GM18499 (cell line): Measurements from ENCODE around the gene IGF1R.

Source experiments
- ATAC-seq: cut with Tn5 transposase; IDR thresholded peaks from one replicate; pipeline ENCODE4 v1.9.1; 2021; ENCODE audit warnings: moderate number of reproducible peaks; ENCODE audit not compliant: insufficient read depth, unreplicated experiment

The IGF1R gene

DNA sequence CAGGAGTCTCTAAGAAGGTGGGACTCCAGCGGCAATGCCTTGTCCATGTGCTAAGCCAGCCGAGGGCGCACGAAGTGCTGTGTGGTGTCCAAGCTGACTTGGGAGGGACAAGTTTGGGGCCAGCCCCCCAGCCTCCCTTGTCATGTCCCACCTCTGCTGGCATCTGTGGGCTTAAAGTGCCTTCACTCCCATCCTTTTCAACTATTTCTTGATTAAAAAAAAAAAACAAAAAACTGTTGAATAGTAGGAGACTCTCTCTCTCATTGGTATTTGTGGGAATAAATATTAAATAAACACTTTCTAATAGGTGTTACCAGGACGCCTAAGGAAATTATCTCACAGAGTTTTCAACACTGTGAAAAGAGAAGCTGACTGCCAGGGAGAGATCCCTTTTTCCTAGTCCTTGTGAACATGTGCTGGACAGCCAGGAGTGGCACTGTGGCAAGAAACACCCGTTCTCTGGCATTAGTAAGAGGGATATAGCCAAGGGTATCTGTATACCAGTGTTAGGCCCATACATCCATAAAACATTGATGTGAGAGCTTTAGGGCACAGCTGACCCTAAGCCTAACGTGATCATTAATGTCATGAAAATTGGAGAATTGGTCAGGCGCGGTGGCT, 158.0 kb downstream of the IGF1R start:
- no peak for ATAC-seq

DNA sequence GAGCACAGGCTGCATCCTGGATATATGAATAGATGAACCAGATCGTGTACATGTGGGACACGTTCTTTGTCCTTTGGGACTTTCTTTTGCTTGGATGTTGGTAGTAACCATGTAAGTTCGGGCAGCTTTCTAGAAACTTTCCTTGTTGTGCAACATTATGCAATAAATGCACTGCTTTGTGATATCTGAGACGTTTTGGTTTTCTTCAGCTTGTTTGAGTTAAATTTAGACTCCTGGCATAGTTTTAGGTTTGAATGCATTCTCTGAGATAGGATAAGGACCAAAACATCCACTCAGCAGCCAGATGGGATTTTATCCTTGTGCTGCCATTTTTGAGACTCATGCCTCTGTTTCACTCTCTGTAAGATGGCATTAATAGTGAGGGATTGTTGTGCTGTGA, 158.9 kb downstream of the IGF1R start:
- ATAC-seq: no peak

DNA sequence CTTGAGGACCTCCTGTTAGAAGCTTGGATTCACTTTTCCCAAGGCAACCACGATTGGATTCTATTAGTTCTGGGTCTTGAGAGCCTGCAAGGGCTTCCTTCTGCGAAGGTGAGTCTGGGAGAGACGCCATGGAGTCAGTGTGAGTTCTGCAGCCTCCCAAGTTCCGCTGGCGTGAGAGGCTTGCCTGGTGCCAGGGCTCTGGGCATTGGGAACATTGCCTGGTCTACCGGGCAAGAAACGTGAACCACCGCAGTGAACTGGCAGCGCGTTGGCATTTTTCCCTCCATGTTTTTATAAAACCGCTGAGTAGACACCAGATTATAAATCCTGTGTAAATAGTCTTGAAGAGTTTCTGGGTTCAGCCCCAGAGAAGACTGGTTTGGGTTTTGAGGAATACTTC, 160.9 kb downstream of the IGF1R start:
- ATAC-seq: no peak

DNA sequence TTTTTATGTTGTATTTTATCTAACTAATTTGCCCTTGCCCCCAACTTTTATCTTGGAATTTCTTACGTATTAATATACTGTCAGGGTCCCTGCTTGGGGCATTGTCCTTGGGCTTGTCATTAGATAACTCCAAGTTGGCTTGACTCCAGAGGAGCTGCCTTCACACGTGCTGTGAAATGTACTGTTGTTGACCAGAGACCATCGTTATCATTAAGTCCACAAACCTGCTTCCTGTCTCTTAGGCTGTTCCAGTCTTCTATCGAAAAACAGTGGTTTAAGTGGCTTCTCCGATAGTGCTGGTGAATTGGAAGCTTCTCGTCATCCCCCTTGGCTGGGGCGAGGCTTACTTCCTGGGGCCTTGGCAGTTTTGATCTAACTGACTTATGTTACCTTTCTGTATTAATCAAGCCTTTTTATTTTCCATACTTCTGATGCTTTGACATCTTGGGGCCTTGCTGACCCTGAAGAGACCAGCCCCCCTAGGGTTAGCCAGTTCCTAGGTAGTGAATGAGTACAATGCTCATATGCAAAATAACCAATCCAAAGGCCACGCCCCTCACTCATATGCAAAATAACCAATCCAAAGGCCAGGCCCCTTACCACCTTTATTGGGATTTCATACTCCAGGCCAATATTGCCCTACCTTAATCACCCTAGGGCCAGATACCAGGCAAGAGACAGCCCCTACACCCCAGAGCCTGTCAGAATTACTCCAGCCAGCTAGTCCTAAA, 164.5 kb downstream of the IGF1R start:
- ATAC-seq: no peak

DNA sequence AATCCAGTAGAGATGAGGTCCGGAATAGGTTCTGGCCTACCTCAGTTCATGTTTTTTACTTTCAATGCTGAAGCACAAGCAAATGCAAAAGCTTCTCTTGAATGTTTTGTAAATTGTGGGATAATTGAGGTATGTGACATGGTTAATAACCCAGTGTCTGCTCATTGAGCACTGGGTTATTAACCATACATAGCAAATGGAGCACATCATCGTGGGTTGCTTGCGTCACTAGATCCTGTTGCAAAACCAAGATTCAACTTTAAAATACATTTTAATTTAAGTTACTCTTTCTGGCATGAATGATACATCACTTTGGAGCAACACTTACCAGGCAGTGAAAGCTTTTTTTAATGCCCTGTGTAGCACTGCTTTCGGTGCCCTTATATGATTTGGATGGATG, 165.6 kb downstream of the IGF1R start:
- ATAC-seq: no peak

DNA sequence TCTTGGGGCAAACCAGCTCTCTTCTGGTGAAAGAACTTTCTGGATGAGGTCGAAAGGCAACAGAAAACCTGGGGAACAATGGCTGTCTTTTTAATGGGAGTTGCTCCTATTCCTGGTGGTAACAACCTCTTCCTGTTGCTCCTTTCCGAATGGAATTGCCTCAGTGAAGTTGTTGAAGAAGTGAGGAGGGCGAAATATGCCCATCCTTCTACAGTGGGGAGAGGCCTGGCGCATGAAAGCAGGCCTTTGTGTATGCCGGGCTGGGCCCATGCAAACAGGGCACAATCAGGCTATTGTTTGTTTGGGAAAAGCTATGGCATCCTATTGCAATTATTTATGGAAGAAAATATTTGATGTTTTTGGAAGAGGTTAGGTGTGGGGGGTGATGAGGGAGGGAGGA, 166.9 kb downstream of the IGF1R start:
- no peak for ATAC-seq

DNA sequence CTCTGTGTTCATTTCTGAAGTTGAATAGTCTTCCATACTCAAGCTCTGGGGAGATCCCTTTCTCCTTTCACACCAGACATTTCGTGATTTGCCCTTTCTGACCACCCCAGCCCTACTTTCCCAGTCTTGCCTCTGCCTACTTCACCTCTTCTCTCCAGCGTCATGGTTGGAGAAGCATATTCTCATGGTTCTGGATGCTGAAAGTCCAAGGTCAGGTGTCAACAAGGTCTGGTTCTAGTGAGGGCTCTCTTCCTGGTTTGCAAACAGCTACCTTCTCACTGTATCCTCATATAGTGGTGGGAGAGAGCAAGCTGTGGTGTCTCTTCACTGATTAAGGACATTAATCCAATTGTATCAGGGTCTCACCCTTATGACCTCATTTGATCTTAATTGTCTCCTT, 169.4 kb downstream of the IGF1R start:
- no peak for ATAC-seq

DNA sequence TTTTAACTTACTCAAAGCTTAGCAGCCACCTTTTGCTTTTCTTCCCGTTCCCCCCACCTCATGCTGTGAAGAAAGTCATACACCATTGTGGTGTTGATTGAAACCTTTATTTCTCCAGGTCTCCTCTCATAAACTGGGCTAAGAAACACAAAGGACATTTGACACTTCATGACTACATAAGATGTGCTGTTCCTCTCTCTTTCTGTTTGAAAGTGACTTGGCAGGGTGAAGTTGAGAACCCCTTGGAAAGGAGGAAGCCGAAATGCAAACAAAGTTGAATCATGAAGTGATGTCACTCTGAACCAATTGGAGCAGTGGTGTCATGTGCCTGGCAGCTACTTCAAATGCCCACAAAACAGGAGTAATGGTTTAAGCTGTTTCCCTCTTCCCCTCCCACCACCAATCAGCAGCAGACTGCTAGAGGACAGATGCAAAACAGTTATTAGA, 174.7 kb downstream of the IGF1R start:
- no peak for ATAC-seq

DNA sequence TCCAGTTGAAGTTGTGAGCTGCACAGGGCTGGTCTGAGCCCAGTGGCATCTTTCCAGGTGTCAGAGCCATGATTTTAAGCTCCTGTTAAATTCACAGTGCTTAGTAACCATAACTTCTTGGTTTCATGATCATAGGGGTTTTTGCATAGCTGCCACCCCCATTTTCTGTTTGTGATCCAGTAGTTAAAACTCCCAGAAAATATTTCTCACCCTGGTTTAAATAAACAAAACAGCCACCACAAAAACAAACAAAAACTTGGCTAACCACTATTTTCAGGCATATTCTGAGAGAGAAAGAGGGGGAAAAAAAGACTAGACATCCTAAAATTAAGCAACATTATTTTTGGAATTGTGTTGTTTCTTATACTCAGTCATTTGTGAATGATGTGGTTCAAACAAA, 175.3 kb downstream of the IGF1R start:
- ATAC-seq: no peak

DNA sequence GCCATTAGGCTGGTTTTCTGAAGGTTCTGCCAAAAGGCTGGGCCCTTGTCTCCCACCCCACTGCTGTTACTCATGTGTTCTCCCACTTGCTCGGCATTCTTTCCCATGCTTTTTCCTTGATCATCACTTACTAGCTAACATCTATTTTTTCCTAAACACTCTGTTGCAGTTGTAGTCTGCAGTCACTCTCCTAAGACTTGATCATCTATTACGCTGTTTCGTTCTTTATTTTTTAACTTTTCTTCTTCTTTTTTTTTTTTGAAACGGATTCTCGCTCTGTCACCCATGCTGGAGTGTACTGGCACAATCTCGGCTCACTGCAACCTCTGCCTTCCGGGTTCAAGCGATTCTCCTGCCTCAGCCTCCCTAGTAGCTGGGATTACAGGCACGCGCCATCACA, 176.3 kb downstream of the IGF1R start:
- ATAC-seq: no peak

DNA sequence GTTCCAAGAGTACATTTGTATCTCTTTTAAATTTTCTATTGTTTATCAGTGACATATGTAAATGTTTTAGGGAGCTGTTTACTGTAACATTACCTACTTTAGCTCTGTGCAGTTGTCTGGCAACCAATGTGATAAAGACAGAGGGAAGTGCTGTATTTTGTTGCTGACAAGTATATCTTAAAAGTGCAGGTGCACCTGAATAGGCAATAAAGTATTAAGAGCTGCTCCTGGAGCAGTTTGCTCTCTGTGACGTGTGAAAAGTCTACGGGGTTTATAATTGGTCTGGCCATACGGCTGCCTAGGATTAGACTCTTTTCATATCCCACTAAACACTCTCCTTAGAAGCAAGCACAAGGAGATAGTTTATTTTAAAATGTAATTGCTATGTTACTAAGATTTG, 178.3 kb downstream of the IGF1R start:
- no peak for ATAC-seq

DNA sequence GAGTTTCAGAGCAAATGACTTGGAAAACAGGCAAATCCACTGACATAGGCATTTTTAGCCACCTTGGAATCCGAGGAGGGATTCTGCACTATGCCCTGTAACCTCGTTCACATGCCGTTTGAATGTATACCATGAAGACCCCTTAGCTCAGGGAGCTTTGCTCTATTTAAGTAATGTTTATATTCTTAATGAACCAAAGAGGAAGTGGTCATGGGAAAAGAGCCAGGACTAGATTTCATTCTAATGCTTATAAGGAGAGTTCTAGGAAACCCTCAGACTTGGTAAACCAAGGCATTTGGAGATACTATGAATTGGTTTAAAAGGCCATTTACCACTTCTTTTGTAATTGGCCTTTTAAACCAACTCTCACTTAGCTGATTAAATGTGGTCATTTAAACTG, 178.9 kb downstream of the IGF1R start:
- no peak for ATAC-seq

DNA sequence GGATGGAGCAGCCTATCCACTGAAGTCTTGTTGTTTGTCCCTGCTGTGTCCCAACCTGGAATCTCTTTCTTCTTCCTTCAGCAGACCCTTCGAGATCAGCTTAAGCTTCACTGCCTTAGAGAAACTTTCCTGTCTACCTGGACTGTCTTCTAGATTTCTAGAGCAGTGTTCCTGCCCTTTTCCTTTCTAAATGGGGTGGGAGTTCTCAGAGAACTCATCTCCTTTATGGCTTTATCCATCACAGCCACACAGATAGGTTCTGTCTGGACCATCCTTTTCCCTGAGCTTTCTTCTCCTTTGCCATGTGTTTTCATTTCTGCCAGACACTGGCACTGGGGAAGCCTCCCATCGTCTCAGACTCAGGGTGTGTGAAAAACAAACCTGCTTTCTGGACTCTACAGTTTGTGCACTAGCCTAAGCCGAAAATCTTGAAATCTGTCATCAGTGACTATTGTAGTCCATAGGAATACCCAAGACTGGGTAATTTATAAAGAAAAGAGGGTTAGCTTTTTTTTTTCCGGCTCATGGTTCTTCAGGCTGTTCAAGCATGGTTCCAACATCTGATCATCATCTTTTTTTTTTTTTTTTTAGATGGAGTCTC, 181.8 kb downstream of the IGF1R start:
- no peak for ATAC-seq

DNA sequence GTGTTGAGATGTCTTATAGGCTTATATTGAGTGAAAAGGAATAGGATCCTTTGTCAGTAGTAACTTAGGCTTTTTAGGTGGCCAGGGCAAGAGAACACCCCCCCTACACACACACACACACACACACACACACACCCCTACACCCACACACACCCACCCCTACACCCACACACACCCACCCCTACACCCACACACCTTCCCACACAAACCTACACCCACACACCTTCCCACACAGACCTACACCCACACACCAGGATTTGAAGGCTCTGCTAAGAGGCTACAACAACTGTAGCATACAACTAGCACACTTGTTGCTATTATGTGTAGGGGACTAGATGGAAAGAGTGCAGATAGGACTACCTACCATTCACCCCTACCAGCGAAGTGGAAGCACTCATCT, 186.6 kb downstream of the IGF1R start:
- no peak for ATAC-seq

DNA sequence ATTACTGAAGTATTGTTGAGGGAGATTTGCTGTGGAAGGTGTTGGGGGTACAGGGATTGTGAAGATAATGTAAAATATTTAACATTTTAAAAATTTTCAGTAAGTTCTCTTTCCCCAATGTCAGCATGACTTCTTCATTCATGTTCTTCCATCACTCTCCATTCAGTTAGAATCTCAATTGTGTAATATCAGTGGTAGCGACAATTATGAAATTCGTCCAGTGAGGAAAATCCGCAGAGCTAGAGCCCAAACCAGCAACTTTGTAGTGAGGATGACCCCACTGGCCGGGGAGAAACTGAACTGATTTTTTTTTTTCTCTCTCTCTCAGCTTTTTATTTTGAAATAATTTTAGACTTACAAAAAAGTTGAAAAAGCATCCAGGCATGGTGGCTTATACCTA, 187.5 kb downstream of the IGF1R start:
- ATAC-seq: no peak

DNA sequence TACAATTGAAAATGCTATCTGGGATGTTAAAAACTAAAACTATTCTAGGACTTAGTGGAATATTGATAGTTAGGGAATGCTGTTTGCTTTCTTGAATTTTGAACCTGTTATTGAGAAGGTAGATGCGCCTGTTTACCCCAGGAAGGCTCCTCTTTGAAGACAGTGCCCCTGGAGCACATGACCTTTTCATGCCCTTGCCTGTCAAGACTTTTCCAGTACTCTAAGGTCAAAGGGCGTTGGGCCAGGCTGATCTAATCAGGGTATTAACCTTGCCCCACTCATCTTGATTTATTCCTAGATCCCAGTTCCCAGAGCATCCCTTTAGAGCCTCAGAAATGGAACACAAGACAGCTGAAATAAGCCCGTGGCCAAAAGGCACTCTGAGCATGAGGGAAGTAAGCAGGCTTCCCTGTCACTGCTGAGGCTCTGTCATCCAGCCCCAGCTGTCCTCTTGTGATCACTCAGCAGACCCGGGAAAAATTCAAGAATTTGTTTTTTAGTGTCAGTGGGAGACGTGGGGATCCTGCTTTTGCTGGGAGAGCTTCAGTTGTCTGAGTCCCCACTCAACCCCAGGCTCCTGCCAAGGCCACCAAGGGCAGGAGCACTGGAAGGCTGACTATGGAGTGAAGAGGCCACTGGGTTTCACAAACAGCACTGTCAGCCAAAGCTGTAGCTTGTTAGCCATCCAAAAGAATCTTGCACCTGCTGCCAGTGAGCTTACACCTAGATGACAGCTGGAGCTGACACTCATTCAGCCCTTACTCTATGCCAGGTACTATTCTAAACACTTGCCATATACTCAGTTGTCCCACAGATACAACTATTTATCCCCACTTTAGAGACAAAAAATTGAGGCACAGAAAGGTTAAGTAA, 190.3 kb downstream of the IGF1R start:
- ATAC-seq: no peak

DNA sequence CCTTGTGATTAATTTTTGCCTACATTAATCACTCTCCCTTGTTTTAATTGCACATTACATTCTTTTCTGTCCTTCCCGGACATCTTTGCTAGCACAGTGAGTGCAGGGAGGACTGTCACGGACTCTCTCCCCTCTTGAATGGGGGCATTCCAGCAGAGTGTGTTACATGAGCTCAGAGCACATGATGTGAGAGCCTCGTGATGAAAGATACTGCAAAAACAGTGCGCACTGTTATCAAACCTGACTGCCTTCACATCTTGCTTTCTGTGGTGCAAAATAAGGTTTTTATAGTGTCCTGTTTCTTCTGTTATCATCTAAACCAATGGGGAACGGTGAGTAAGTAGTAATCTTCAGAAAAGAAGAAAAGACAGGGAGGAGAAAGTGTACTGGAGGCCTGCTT, 191.7 kb downstream of the IGF1R start:
- no peak for ATAC-seq

DNA sequence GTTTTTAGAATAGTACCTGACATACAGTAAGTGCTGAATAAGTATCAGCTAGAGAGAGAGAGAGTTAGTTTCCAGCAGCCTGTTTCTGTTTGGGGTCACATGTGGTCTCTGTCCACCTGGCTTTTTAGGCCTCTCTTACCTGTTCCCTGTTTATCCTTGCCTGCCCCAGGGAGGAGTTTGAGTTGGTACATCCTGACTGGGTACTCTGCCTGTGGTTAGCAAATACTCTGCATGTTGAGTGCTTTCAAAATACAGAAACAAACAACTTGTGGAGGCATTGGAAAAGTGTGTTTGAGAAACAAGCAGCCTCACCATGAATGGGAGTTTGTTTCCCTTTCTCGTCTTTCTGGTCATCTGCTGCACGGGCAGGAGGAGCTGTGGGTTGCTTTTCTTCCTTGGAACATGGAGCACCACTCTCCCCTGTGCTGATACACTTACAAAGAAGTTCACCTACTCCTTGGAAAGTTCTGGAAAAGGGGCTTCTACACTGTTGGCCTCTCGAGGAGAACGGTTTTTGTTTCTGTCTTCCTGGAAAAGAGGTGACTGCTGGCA, 193.2 kb downstream of the IGF1R start:
- no peak for ATAC-seq

DNA sequence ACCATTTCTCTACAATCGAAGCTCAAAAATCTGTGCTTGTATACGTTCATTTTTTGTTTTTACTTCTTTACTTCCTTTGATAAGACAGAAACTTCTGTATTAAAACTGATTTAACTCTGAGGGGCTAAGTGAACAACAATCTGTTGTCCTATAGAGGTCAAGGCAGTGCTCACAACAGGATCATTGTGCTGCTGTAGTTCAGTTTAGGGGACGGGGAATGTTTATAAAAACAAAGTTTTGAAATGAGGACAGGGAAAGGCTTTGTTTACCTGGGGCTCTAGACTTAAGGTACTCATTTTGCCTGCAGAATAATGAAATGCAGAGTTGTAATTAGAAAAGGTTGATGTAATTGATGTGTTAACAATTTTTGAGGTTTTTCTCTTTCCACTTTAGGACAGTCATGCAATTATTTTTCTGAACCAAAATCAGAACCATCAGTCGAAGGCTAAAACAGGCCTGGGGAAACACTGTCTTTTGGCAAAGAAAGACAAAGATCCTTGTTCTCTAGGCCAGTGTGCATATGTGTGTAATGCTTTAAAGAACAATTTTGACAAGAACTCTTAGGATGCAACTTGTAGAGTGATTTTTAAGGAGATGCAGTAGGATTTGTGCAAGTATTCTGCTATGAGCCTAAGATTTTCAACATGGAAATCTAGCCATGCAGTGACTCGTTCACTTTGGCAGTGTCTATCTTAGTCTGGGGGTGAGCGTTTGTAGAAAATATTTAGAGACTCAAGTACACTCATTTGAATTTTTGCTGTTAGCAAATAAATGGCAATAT, 194.0 kb downstream of the IGF1R start:
- no peak for ATAC-seq

DNA sequence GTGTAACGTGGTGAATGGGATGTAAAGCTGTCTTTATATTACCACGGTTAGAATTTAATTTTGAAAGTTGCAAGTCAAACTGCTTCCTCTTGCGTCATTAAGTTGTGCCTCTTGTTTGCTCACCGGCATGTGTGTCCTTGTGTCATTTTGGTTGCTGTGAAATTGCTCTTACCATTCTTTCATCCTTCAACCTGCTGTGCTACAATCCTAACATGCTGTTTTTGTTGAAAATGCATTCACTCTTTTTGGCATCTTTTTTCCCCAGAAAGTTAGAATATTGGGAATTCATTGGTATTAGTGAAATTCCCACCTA, 194.6 kb downstream of the IGF1R start:
- ATAC-seq: no peak
